Stimulated activated CD4-positive, alpha-beta T cell treated with anti-CD3 and anti-CD28 coated beads, TNF-alpha, amount 100 ng/mL, for 24 hours (primary cell): ENCODE measurements around the gene SLC39A8.
"Not testable (repeated sequence)": the region's sequence is repeated elsewhere in the genome, so short reads cannot be mapped to it uniquely, and the experiment has no call there.

Experiments
- DNase-seq, 3 experiments: peaks; one replicate each; pipeline ENCODE4 v3.0.0-alpha.2; 2020; ENCODE audit warnings: low read depth in 3 of 3

Gene SLC39A8

DNA sequence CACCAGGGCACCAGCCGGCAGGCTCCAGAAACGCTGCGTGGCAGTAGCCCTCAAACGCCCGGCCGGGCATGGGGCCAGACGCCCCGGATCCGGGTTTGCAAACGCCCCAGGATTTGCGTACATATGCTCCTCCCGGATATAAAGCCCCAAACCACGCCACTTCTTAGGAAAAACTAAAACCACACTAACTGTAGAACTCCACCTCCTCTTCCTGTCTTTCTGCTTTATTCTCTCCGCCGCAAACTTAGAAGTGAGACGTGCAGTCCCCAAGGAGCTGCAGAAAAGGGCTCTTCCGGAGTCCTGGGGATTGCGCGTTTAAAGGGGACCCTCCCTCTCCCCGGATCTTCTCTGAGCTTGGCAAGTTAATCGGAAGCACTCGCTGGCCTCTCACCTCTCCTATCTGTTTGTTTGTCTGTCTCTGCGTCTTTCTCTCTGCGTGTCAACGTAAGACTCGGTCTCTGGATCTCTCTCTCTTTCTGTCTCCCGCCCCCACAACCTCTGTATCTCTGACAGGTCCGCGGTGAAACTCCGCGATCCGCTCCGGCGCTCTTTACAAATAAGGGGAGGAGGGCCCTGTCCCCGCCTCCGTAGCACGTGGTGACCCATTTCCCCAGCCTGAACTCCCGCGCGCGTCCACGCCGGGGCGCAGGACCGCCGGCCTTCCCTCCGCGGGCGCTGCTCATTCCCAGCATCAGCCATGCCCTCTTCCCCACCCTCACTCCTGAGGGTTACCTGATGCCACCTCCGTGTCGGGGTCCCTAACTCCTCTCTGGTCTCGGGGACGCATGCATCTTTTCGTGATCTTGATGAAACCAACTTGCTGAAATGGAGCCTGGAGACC, at the start of gene SLC39A8:
SLC39A8 (minus strand) TSS at position 529 of the 841 bp plus-strand sequence. CDS start 820 bp downstream, outside the sequence.
- DNase-seq = peak; percentile 76 to 88 (median 82)

DNA sequence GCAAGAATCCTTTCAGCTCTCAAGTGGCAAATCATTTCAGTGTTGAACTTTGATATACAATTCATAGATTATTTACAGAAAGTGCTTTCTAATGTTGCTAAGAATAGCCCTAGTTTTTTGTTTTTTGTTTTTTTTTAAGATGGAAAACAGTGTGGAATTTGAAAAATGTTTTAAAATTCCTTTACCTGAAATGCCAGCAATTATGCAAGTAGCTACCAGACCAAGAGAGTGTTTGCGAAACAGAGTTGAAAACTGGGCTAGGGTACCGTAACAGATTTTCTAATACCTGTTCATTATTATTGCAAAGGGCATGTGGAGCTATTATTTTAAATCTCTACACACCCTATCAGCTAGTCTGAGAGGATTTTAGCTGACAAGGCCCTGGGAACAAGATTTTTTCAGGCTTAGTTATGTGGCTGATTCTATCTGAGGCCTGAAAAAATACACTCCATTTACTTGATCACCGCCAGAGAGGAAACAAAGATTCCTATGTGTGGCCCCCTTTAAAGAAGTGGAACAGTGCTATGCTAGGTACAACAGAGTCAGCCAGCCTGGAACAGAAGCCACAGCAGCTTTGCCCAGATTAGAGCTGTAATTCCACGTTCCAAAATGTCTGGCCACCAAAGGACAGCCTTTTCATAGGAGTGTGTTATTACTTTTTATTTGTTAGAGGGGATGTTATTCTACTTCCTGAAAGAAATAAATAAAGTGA, 46.9 kb upstream of the SLC39A8 start:
- DNase-seq = no peak

DNA sequence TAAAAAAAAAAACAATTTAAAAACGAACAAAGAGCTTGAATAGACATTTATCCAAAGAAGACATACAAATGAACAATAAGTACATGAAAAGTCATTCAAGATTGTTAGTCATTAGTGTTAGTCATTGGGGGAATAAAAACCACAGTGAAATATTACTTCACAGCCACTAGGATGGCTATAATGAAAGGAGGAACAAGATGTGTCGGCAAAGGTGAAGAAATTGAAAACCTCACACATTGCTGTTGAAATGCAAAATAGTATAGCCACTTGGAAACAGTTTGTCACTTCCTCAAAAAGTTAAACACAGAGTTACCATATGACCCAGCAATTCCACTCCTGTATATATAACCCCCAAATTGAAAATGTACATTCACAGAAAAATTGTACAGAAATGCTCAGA, 45.2 kb upstream of the SLC39A8 start:
- DNase-seq = no peak

DNA sequence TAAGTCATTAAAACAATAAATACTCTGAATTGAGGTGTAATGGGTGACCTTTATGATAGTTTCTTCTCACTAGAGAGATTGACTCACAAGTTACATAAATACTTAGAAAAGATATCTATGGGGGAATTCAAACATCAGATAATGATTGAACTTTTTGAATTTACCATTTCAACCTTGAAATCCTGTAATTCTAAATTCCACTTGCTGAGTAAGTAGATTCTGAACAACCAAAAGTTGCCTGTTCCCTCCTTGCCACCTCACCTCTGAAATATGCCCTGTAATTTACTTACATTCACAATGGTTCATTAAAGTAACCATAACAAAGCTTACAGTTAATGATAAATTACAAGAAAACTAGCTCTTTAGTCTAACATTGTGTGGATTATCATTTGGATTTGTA, 43.3 kb upstream of the SLC39A8 start:
- DNase-seq = no peak

DNA sequence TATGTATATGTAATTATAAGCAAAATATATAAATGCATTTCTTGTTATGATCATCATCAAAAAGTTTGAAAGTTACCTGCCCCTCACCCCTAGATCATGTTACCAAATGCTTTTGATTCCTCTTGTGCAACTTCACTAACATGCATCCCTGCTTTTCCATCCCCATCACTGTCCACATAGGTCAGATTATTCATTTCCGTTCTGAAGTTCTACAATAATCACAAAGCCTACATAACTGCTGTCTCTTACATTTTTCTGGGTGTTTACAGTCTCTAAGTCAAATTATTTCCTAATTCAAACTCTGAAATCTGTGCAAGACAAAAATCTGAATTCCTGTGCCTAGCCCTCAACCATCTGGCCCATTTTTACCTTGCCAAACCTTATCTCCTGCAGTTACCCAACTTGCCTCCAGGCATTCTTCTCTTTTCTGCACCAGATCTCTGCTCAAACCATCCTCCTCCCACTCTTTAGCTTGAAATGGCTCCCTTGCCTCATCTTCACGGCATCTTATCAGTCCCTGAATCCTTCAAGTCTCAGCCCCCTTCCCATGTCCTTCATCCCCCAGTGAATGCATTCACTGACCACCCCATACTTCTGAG, 42.4 kb upstream of the SLC39A8 start:
- DNase-seq = no peak

DNA sequence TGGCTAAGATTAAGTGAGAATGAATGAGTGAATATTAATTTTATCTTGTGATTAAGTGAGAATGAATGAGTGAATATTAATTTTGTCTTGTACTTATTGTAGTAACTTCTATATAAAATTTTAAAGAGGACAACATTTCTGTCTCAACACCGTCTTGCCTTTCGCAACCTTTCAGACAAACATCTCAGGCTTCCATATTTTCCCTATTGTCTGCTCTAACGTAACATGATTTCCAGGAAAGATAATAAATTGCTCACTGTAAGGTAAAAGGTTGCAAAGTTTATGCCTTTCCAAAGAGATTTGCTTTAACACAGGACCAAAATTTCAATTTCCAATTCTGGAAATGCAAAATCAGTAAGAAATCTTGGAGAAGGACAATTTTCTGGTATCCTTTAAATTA, 41.7 kb upstream of the SLC39A8 start:
- no peak for DNase-seq

DNA sequence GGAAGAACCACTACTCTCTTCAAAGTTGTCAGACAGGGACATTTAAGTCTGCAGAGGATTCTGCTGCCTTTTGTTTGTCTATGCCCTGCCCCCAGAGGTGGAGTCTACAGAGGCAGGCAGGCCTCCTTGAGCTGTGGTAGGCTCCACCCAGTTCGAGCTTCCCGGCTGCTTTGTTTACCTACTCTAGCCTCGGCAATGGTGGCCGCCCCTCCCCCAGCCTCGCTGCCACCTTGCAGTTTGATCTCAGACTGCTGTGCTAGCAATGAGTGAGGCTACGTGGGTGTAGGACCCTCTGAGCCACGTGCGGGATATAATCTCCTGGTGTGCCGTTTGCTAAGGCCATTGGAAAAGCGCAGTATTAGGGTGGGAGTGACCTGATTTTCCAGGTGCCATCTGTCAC, 35.0 kb upstream of the SLC39A8 start:
- not testable (repeated sequence) for DNase-seq

DNA sequence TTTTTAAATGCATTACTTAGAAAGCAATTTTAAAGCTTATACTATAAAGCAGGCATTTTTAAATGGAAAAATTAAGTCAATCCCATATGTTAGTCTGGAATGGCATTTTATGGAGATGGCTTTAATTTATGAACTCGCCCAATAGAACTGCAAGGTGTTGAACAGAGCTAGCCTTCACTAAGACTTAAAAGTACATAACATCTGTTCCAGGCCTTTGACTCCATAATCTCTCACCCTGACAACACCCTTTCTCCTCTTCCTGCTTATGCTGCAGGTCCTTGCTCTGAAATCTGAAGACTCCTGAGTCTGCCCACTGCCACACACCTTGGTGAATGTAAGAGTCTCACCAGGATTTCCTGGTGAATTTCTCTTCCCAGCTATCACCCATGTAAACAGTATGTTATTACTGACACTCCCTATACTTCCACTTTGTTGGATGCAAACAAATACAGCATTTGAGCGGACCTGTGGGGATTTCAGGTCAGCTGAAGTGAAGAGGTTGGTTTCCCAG, 17.7 kb upstream of the SLC39A8 start:
- DNase-seq = no peak

DNA sequence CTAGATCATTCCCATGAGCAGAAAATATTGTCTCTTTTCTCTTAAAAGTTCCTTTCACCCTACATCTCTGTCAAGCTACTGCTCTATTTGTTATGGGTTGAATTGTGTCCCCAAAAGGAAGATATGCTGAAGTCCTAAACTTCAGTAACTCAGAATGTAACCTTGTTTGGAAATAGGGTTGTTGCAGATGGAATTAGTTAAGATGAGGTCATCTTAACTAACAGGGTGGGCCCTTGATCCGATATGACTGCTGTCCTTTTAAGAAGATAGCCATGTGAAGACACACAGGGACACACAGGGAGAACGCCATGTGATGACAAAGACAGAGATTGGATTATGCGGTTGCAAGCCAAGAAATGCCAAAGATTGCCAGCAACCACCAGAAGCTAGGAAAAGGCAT, 12.8 kb upstream of the SLC39A8 start:
- no peak for DNase-seq

DNA sequence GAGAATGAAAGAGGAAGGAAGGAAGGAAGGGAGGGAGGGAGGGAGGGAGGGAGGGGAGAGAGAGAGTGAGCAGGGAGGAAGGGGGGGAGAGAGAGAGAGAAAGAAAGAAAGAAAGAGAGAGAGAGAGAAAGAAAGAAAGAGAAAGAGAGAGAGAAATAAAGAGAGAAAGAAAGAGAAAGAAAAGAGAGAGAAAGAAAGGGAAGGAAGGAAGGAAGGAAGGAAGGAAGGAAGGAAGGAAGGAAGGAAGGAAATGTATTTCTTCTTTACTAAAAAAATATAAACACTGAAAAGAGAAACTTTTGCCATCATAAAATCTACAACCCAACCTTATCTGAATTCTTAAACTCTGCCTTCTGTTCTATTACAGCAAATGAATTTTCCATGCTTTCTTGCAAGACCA, 12.4 kb upstream of the SLC39A8 start:
- not testable (repeated sequence) for DNase-seq

DNA sequence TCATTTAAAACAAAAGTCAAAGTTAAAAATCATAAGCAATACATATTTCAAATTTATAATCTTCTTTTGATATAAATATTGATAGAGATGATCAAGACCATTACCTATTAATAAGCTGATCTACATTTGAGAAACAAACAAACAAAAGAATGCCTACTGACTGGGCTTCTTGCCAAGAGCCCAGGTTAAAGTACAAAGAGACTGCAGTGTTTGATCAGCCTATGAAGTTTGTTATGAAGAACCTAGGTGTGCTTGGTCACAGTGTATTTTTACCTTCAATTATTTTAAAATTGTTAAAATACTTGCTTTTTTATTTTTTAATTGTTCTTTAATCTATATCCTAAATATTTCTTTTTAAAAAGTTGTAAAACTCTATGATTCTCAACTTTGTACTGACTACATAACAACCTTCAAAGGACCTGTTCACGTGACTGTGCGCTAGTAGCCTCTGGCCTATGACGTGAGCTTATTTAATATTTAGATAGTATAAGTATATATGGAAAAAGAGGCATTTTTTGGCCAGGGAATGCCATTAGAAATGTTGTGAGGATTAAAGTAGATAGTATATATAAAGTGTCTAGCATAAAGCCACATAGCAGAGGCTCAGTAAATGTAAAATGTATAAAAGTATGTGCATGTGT, 11.4 kb upstream of the SLC39A8 start:
- no peak for DNase-seq

DNA sequence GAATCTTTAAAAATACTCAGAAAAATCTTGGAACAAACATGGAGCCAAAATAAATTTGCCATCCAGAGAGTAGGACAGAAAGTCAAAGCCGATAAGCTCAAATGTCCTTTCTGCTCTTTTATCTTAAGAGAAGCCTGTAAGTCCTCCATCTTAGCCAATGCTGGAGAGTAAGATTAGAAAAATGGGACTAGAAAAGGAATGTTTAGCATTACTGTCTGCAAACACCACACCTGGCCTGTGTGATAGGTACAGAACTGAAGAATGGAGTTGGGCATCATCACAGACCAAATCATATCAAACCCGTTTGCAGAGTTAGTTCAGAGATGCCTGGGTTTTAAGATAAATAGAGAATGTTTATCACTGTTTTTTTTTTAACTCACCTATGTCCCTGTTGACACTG, 10.5 kb upstream of the SLC39A8 start:
- no peak for DNase-seq

DNA sequence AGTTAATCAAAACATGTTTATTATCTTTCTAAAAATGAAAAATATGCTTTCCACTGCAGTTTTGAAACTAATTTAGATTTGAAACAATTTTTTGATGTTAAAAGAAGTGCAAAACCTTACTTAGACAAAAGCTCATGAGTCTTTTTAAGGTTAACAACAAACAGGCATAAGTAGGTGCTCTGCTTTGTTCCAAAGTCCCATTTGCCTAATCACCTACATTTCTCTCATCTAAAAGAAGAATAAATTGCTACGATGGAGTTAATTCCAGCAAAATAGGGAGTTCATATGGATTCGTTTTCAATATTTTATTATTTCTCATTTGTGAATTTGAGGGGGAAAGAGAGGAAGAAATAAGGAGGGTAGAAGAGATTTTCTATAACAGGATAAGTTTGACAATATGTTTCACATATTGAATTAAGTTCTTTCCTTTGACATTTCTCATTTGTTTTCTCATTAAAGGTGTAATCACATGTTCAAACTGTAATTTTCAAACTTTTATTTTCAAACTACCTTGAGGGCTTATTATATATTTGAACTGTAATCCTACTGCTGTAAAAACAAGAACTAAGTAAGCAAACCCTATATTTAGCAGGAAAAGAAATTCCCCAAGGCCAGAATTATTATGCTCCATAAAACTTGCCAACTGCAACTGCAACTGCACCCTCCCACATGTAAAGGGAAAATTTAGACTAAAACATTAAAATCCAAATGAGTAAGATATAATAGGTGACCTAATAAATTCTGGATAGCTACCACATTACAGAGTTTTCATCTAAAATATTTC, 9.6 kb upstream of the SLC39A8 start:
- DNase-seq = no peak

DNA sequence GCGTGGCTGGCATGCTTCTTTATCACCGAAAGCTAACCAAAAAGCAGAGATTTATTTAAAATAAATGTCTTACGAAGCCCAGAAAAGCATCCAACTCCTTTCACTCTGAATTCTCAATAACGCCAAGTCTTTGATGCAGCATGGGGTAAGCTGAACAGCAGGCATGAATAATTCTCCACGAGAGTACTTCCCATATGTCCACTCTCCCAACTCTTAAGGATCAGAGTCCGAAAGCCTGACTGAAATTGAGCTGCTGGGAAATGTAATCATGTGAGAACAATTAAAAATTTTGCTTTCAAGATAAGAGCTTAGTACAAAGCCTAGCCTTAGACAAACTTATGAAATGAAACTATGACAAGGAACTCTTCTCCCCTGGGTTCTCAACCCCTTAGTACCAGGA, 7.5 kb upstream of the SLC39A8 start:
- no peak for DNase-seq

DNA sequence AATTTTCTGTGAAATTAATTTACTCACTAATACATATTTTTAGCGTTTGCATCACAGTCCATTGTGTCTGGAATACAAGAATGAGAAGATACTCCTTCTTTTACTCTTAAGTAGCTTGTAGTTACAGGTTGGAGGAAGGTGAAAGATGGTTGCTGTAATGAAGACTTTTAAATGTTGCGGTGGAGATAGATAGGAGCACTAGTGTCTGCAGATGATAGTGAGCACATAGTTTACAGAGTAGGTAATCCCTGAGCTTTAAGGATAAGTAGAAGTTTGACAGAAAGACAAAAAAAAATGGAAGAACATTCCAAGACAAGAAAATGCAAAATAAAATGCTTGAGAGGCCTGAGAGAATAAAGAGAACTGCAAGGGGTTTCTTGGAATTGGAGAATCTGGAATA, 5.4 kb upstream of the SLC39A8 start:
- DNase-seq = no peak

DNA sequence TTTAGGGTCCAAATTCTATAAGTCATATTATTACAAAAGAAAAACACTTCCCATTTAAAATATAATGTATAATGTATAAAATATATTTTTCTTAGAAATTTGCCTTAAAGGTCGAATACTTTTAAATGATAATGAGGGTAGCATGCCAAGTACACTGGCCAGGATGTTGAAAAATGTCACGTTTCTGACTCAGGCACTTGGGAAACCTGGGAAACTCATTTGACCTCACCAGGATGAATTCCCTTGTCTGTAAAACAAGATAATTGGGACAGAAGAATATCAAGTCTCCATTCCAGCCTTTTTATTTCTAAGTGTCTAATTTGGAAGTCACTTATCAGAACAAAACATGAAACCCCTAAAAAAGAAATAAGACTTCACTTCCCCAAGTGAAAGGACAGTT, 3.4 kb upstream of the SLC39A8 start:
- no peak for DNase-seq

DNA sequence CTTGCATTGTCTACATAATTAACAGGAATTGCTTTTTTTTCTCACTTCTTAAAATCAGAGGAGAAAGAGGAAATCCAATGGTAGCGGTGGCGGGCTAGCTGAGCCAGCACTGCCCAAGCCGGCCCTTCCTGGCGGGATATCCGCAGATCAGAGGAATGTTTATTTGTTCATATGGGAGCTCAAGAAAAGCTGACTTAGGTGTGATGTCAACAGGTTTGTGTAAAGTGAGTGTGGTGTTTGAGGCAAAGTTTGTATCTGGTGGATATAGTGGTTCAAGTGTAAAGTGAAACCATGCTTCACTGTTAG, 466 bp upstream of the SLC39A8 start:
- no peak for DNase-seq

DNA sequence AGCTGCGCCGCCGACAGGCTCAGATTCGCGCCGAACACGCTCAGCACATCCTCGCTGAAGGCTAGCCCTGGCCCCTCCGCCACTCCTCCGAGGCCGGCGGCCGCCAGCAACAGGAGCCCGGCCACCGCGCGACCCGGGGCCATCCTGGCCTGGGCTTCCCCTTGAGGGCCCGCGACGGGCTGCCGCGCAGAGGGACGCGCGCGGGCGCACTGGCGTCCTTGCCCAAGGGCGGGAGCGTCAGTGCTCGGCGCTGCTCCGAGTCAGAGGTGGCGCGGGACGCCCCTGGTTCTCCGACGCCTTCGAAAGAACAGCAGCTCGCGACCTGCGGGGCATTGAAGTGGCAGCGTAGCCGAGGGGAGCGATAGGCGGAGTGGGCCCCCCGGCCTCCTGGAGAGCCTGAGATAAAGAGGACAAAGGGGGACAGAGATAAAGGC, 745 bp downstream of the SLC39A8 start:
- peak; percentile 40 to 66 (median 51) for DNase-seq

DNA sequence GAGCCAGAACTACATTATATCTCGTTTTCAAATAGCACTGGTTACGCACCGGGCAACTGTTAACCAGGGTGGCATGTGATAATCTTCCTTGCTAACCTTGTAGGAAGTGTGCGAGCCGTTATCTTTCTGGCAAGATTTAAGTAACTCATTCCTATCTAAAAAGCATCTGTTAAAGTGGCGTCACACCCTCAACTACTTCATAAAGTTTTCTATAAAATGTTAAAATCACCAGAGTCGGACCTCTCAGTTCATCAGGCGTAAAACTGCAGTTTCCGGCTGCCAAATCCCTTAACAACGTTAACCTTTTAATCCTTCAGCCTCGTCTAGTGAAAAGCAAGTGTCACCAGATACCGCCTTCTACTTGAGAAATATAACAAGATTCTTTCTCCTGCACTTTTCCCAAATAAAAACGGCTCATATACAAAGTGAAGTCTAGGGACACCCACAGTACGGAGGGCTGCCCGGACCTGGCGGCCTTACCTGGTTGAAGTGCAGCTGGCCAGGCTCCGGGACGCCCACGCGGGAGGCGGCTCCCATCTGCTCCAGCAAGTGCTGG, 1.2 kb downstream of the SLC39A8 start:
- DNase-seq = peak in 2 of 3 experiments; percentile 34 to 76

DNA sequence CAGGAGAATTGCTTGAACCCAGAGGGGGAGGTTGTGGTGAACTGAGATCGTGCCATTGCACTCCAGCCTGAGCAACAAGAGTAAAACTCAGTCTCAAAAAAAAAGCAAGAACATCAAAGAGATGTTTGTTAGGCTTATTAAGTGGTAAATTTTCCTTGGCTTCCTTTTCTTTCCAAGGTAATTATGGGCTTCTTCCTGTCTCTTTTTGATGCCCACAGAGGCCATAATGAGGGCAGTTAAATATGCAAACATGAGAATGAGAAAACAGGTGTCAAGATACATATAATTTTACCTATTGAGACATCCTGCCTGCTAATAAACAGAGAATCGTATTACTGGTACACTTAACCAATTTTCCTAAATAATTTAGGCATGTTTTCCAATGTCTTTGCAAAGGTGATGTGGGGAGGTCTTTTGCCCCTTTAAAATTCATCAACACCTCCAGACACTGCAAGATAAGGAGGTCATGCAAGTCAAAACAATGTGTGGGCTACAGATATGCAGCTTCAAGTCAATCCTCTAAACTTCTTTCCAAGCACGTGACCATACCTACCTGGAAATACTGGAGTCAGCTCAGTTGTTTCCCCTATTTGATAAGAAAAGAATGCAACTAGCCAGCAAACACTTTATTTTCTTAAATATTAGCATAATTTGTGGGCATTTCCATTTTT, 2.7 kb downstream of the SLC39A8 start:
- DNase-seq = no peak

DNA sequence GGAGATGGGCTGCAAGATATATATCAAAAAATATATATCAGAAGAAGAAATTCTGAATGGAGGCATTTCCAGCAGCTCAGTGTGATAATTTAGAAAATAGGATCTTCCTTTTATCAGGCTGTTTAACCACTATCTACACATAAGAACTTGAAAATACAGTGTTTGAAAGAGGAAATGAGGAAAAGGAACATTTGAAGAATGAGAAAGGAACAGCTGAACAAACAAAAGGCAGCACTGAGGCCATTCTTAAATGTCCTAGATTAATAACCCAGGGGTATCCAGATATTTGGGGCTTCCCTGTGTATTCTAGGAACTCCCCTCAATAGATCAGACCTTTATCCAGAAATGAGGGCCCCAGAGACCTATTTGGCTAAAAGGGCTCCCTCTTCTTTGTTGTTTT, 4.1 kb downstream of the SLC39A8 start:
- DNase-seq = no peak
